ENCODE data around the gene POLR1D. TPM values are rescaled to one million over a fixed set of nuclear protein-coding genes. Genes with fewer than 3 reads are reported as not detected.

Gene POLR1D
- total RNA-seq, 4 donors from 2014 or later, result 96.7 to 183 (median 132) TPM

- 78 to 86% methylated on average over 3 of the region's 3 CpGs for WGBS, 2 donors
- Histone ChIP-seq H3K27me3 (no peaks in the 10 kb centered on the region), H3K4me1 (peaks cover 0 to 5% (median 0%) of the 10 kb centered on the region in 3 donors), H3K36me3 (no peaks in the 10 kb centered on the region), H3K27ac (no peak overlapping the region), H3K9me3 (no peaks in the 10 kb centered on the region), H3K4me3 (no peak overlapping the region)
- intact Hi-C loops (cut with DNase I), result no loop called here
- DNase-seq, result no peak
- TF ChIP-seq POLR2A (IDR thresholded peaks at IDR 0.05) (no peak), CTCF (IDR thresholded peaks at IDR 0.05) (no peak)
These were observed 28.4 kb upstream of the POLR1D start for GRCh38 chr13:27593267-27593666.

DNA sequence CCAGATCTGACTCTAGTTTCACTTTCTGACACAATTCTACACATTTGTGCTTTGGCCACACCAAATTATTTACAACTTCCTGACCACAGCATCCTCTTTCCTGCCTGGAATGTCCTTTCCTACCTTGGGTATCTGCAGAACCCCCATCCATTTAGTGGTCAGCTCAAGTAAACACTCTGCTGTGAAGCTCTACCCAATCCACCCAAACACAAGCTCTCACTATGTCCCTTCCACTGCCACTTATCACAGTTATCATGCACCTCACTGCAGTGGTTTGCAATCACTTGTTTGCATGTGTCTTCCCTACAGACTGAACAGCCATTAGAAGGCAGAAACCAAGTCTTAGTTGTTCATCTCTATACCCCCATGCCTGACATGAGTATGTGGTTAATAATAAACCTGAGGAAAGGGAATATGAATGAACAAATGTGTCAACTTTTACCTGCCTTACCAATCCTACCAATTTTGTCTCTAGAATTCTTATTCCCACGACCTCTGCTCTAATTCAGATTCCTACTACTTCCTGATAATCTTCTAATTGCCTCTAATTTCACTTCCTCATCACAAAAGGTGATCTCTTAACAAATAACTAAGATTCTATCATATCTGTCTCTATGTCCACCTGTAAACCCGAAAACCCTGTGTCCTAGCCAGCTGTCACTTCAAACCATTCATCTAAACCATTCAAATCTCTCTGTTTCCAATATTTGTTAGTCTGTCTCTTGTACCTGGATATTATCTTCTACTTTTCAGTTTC lies 26.5 kb upstream of the POLR1D start:
- Histone ChIP-seq H3K27ac (no peak overlapping the region), H3K9me3 (no peaks in the 10 kb centered on the region), H3K27me3 (no peaks in the 10 kb centered on the region), H3K36me3 (no peaks in the 10 kb centered on the region), H3K4me3 (no peak overlapping the region), H3K4me1 (peaks cover 0 to 8% (median 0%) of the 10 kb centered on the region in 3 donors)
- DNase-seq, result no peak
- WGBS, 2 donors, result 72 to 87% methylated on average over 2 of the region's 2 CpGs
- TF ChIP-seq POLR2A (IDR thresholded peaks at IDR 0.05) (no peak), CTCF (IDR thresholded peaks at IDR 0.05) (no peak)
- intact Hi-C loops (cut with DNase I), result no loop called here

DNA sequence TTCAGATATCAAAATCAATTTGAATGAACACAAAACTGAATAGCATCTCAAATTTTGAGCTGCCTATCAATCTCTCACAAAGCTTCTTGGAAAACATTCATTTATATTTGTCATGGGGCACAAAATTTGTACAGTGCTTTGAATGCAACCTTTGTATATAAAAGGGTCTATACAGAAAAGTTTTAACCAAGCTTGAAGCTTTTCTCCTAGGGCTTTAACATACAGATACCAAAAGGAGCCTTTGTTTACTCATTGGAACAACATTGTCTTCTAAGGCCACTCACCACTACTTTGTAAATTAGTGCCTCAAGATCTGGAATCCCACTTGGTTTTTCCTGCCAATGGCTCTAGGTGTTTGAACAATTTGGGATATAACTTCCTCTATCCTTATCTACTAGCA lies 22.6 kb upstream of the POLR1D start:
- Histone ChIP-seq H3K27me3 (no peaks in the 10 kb centered on the region), H3K4me3 (no peak overlapping the region), H3K36me3 (no peaks in the 10 kb centered on the region), H3K9me3 (no peaks in the 10 kb centered on the region), H3K27ac (no peak overlapping the region), H3K4me1 (peaks cover 0 to 5% (median 0%) of the 10 kb centered on the region in 3 donors)
- TF ChIP-seq POLR2A (IDR thresholded peaks at IDR 0.05) (no peak), CTCF (IDR thresholded peaks at IDR 0.05) (no peak)
- no peak for DNase-seq
- intact Hi-C loops (cut with DNase I), result no loop called here

DNA sequence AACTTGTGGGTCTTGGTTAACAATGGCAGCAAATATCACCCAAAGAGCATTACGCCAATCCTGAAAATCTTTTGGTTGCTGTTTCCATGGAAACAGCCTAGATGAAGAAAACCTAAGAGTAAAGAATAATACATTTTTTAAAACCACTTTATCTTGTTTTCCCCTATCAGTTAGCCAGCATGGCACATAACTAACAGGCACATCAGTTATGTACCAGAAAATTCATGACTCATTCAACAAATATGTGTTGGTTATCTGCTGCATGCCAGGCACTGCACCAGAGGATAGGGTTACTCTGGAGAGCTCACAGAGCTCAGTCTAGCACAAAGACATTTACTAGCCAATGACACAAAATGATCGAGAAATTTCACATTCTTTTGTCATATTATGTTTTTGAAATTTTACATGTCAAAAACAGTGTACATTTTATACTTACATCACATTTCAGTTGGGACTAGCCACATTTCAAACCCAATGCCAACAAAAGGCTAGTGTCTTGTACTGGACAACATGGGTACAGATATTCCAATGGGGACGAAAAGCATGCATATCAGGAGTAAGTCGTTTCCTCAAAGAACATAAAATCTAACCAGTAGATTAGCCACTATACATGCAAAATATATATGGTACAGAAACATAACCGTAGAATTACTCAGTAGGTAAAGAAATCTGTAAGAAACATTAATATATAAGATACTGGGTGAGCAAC lies 21.7 kb upstream of the POLR1D start:
- peaks cover 0 to 5% (median 0%) of the 10 kb centered on the region in 3 donors for H3K4me1 ChIP-seq
- DNase-seq, result no peak
- 68 to 73% methylated on average over 5 of the region's 5 CpGs for WGBS, 2 donors
- H3K4me3 ChIP-seq, result no peak overlapping the region
- intact Hi-C loops (cut with DNase I), result no loop called here
- TF ChIP-seq CTCF (IDR thresholded peaks at IDR 0.05) (no peak), POLR2A (IDR thresholded peaks at IDR 0.05) (no peak)
- H3K9me3 ChIP-seq, result no peaks in the 10 kb centered on the region
- H3K27ac ChIP-seq, result no peak overlapping the region
- H3K27me3 ChIP-seq, result no peaks in the 10 kb centered on the region
- H3K36me3 ChIP-seq, result no peaks in the 10 kb centered on the region

DNA sequence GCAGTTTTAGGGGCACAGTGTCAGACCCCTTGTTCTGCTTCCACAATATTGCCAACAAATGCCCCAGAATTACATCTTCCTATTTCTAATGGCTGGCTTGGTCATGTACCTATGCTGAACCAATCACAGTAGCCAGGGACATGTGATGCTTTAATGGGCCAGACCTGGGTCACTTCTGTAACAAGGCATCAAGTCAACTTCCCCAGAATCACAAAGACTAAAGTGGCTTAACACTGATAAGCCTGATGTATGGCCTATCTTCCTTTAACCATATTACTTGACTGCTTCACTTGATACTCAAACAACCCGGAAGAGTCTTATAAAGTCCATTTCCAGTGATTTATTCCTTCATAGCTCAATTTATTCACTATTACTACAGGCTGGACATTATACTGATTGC lies 21.0 kb upstream of the POLR1D start:
- DNase-seq, result no peak
- no peaks in the 10 kb centered on the region for H3K9me3 ChIP-seq
- no peak overlapping the region for H3K4me3 ChIP-seq
- peaks cover 0 to 5% (median 0%) of the 10 kb centered on the region in 3 donors for H3K4me1 ChIP-seq
- no peaks in the 10 kb centered on the region for H3K27me3 ChIP-seq
- TF ChIP-seq CTCF (IDR thresholded peaks at IDR 0.05) (no peak), POLR2A (IDR thresholded peaks at IDR 0.05) (no peak)
- 88 to 92% methylated on average over 1 of the region's 1 CpG for WGBS, 2 donors
- intact Hi-C loops (cut with DNase I), result no loop called here
- H3K36me3 ChIP-seq, result no peaks in the 10 kb centered on the region
- no peak overlapping the region for H3K27ac ChIP-seq

Measured in esophagus squamous epithelium (tissue), 5 donors.